Immature natural killer cell (primary cell): ENCODE results near the gene SMIM3. TPM values are rescaled to one million over a fixed set of nuclear protein-coding genes. Genes with fewer than 3 reads are reported as not detected.
"Not testable (repeated sequence)": the region's sequence is repeated elsewhere in the genome, so short reads cannot be mapped to it uniquely, and the experiment has no call there.

Experiments
- DNase-seq, 3 donors: peaks; one replicate each; pipeline ENCODE4 v3.0.0; 2022; ENCODE audit warnings: mixed read lengths in 1 of 3
- H3K27ac Mint-ChIP-seq, 6 donors: one replicate each; pipeline ENCODE4 v1.8.0; 2020; ENCODE audit warnings: mixed read lengths in 6 of 6, mild to moderate bottlenecking in 5 of 6, inconsistent platforms in 4 of 6, moderate library complexity in 3 of 6
- H3K27me3 Mint-ChIP-seq, 3 donors: one replicate each; pipeline ENCODE4 v1.8.0; 2020 to 2021; ENCODE audit warnings: low read depth in 3 of 3, mild to moderate bottlenecking in 3 of 3, mixed read lengths in 3 of 3, moderate library complexity in 3 of 3, inconsistent platforms in 1 of 3
- H3K36me3 Mint-ChIP-seq, 3 donors: one replicate each; pipeline ENCODE4 v1.8.0; 2020; ENCODE audit warnings: mixed read lengths in 3 of 3, inconsistent platforms in 2 of 3, mild to moderate bottlenecking in 2 of 3
- H3K4me1 Mint-ChIP-seq, 2 donors: one replicate each; pipeline ENCODE4 v1.8.0; 2020; ENCODE audit warnings: inconsistent platforms in 2 of 2, mild to moderate bottlenecking in 2 of 2, mixed read lengths in 2 of 2, moderate library complexity in 1 of 2
- H3K4me3 Mint-ChIP-seq, 5 donors: one replicate each; pipeline ENCODE4 v1.8.0; 2020; ENCODE audit warnings: mild to moderate bottlenecking in 5 of 5, mixed read lengths in 5 of 5, inconsistent platforms in 3 of 5, moderate library complexity in 3 of 5
- H3K9me3 Mint-ChIP-seq, 6 donors: one replicate each; pipeline ENCODE4 v1.8.0; 2020; ENCODE audit warnings: mild to moderate bottlenecking in 6 of 6, mixed read lengths in 6 of 6, inconsistent platforms in 4 of 6, moderate library complexity in 3 of 6
- polyA plus RNA-seq, 3 donors: library from polyadenylated mRNA; unstranded; fragments of 300-500 nt; fragmentation: Illumina TruSeq; gene quantifications; one replicate each; pipeline ENCODE4 v1.2.3, GENCODE V29; 2021

The SMIM3 gene, protein sequence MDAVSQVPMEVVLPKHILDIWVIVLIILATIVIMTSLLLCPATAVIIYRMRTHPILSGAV
- polyA plus RNA-seq = 10 to 100 TPM; 20.1 to 32.6 (median 21.7) TPM

- H3K36me3 Mint-ChIP-seq = no peaks in the 10 kb centered on the region
- peaks cover 3 to 5% (median 4%) of the 10 kb centered on the region in 3 donors for H3K27me3 Mint-ChIP-seq
- H3K9me3 Mint-ChIP-seq = no peaks in the 10 kb centered on the region
- H3K4me3 Mint-ChIP-seq = peak within 1 kb of the TSS; percentile 91 to 98 (median 97)
- DNase-seq = peak; percentile 49 to 59 (median 53)
- H3K27ac Mint-ChIP-seq = peak within 1 kb of the TSS; percentile 77 to 94 (median 88)
- peaks cover 56 to 57% of the 10 kb centered on the region in 2 donors for H3K4me1 Mint-ChIP-seq
Observed at GRCh38 chr5:150778517-150779396, at the start of gene SMIM3. Gene SMIM3 (plus strand): TSS chr5:150778757. CDS start chr5:150795441, 16,684 bp downstream.

DNA sequence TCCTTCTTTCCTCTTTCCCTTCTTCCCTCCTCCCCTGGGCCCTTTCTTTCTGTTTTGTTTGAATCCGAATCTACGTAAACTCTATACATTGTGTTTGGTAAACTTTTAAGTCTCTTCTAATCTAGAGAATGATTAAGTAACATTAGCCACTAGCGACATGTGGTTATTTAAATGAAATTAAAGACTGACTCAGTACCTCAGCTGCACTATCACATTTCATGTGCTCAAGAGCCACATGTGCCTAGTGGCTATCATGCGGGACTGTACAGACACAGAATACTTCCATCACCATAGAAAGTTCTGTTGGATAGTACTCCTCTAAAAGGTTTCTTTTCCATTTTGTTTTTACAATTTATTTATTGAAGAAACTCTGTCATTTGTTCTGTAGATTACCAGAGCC is 48.7 kb upstream of the SMIM3 start:
- Mint-ChIP-seq H3K4me3 (no peak overlapping the region), H3K27ac (no peak overlapping the region)

DNA sequence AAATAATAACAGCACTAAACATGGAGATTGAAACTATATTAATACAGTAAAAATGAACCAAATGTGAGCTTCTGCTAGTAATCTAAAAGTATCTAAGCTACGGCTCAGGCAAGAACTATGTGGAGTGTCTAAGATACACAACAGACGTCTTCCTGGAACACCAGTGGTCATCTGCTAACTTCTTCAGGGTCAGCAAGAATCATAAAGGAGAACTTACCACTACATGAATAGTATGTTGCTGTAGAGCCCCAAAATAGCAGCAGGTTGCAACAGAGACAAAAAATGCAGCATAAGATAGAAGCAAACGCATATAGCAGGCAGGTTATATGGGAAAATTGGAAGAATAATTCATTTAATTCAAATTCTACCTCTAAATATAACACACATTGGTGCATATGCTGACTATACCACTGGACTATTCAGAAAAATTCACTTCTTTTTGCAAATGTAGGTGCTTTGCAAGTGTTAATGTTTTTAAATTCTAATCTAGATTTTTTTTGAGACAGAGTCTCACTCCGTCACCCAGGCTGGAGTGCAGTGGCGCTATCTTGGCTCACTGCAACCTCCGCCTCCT is 46.8 kb upstream of the SMIM3 start:
- Mint-ChIP-seq H3K36me3 (peaks cover 41 to 70% (median 58%) of the 10 kb centered on the region in 3 donors), H3K9me3 (peaks cover 0 to 4% (median under 1%) of the 10 kb centered on the region in 6 donors), H3K27me3 (peaks cover 0 to 2% (median 1%) of the 10 kb centered on the region in 3 donors)

More for the DNA sequence above, 48.7 kb upstream of the SMIM3 start:
- H3K36me3 Mint-ChIP-seq = peaks cover 24 to 54% (median 51%) of the 10 kb centered on the region in 3 donors
- H3K27me3 Mint-ChIP-seq = peaks cover 0 to 2% (median 1%) of the 10 kb centered on the region in 3 donors
- no peak for DNase-seq
- no peaks in the 10 kb centered on the region for H3K9me3 Mint-ChIP-seq
- peaks cover 6 to 16% of the 10 kb centered on the region in 2 donors for H3K4me1 Mint-ChIP-seq

DNA sequence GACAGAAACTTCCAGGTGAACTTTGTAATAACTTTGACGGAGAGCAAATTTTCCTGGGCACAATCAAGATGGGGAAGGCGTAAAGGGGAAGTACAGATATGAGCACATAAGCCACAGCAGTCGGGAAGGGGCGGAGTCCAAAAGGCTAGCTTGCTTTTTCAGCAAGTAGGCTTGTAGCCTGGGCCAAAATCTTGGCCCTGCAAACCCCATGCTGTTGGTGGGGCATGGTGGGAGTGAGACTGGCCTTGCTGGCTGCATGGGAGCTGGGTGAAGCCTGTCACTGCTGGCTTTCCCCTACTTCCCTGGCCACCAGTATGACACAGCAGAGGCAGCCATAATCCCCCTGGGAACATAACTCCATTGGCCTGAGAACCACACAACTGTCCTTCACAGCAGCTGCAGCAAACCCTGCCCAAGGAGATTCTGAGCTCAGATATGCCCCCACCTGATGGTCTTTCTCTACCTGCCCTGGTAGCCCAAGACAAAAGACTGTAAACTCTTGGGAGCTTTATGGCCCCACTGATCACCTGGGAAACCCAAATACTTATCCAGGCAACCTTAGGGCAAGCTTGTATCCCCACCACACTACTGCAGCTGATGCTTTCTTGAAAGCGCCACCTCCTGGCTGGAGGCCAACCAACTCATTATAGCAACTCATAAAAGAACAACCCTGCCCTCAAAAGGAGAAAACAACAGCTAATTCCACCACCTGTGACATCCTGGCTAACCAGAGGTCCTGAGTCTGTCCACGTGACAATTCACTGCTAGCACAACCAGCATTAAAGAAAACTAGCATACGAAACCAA is 43.8 kb upstream of the SMIM3 start:
- peaks cover 35 to 64% of the 10 kb centered on the region in 2 donors for H3K4me1 Mint-ChIP-seq
- peaks cover 48 to 66% (median 57%) of the 10 kb centered on the region in 3 donors for H3K36me3 Mint-ChIP-seq
- H3K27ac Mint-ChIP-seq = peak overlapping the region in 2 of 6 donors; percentile 60 to 72
- peaks cover 0 to 1% (median 0%) of the 10 kb centered on the region in 3 donors for H3K27me3 Mint-ChIP-seq
- no peak for DNase-seq
- H3K4me3 Mint-ChIP-seq = no peak overlapping the region
- H3K9me3 Mint-ChIP-seq = peaks cover 0 to 4% (median under 1%) of the 10 kb centered on the region in 6 donors

More for the DNA sequence above, 46.8 kb upstream of the SMIM3 start:
- peak overlapping the region in 1 of 6 donors; percentile 67 for H3K27ac Mint-ChIP-seq
- H3K4me3 Mint-ChIP-seq = no peak overlapping the region
- no peak for DNase-seq
- peaks cover 14 to 34% of the 10 kb centered on the region in 2 donors for H3K4me1 Mint-ChIP-seq

- H3K4me3 Mint-ChIP-seq = no peak overlapping the region
- H3K36me3 Mint-ChIP-seq = peaks cover 33 to 53% (median 34%) of the 10 kb centered on the region in 3 donors
- H3K27ac Mint-ChIP-seq = no peak overlapping the region
- peaks cover 0 to 4% (median under 1%) of the 10 kb centered on the region in 6 donors for H3K9me3 Mint-ChIP-seq
- H3K4me1 Mint-ChIP-seq = peaks cover 52 to 84% of the 10 kb centered on the region in 2 donors
- peaks cover 0 to 2% (median 0%) of the 10 kb centered on the region in 3 donors for H3K27me3 Mint-ChIP-seq
- no peak for DNase-seq
Observed at GRCh38 chr5:150738862-150739261, 39.7 kb upstream of the SMIM3 start.

DNA sequence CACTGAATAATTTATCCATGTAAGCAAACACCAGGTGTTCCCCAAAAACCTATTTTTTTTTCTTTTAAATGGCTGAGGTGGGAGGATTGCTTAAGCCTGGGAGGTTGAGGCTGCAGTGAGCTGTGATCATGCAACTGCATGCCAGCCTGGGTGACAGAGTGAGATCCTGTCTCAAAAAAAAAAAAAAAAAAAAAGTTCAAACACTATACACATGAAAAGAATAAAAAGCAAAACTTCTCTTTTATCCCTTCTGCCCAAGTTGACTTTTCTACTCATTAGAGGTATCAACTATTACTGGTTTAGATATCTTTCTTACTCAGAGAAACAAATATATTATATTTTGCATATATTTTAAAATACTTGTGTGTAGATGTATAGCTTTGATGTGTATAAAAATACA is 37.6 kb upstream of the SMIM3 start:
- Mint-ChIP-seq H3K27me3 (peaks cover 0 to 2% (median 0%) of the 10 kb centered on the region in 3 donors), H3K4me3 (no peak overlapping the region), H3K27ac (no peak overlapping the region), H3K4me1 (peaks cover 50 to 84% of the 10 kb centered on the region in 2 donors), H3K36me3 (peaks cover 18 to 36% (median 20%) of the 10 kb centered on the region in 3 donors), H3K9me3 (peaks cover 0 to 3% (median under 1%) of the 10 kb centered on the region in 6 donors)
- no peak for DNase-seq

DNA sequence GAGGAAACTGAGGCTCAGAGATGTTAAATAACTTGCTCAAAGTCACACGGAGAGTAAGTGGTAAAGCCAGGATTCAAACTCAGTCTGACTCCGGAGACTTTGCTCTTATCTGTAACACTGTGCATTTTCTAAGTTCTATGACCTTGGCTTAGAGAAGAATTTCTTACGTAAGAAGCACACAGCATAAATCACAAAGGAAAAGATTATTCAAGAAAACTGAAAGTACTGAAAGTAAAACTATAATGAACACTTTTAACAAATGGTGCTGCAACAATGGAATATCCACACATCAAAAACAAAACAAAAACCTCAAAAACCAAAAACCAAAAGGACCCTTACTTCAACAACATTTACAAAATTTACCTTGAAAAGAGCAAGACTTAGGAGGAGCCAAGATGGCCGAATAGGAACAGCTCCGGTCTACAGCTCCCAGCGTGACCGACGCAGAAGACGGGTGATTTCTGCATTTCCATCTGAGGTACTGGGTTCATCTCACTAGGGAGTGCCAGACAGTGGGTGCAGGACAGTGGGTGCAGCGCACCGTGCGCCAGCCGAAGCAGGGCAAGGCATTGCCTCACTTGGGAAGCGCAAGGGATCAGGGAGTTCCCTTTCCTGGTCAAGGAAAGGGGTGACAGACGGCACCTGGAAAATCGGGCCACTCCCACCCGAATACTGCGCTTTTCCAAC is 36.0 kb upstream of the SMIM3 start:
- not testable (repeated sequence) for DNase-seq, H3K27me3 Mint-ChIP-seq, H3K9me3 Mint-ChIP-seq
- H3K4me1 Mint-ChIP-seq = peaks cover 46 to 76% of the 10 kb centered on the region in 2 donors
- peaks cover 3 to 21% (median 7%) of the 10 kb centered on the region in 3 donors for H3K36me3 Mint-ChIP-seq
- H3K27ac Mint-ChIP-seq = peak overlapping the region in 5 of 6 donors; percentile 25 to 79 (median 54)
- H3K4me3 Mint-ChIP-seq = peak overlapping the region in 1 of 5 donors; percentile 34

- peaks cover 0 to 20% (median 4%) of the 10 kb centered on the region in 3 donors for H3K36me3 Mint-ChIP-seq
- not testable (repeated sequence) for DNase-seq, H3K4me3 Mint-ChIP-seq, H3K27me3 Mint-ChIP-seq, H3K27ac Mint-ChIP-seq, H3K9me3 Mint-ChIP-seq
- peaks cover 43 to 71% of the 10 kb centered on the region in 2 donors for H3K4me1 Mint-ChIP-seq
Observed at GRCh38 chr5:150743142-150743488, 35.4 kb upstream of the SMIM3 start.

DNA sequence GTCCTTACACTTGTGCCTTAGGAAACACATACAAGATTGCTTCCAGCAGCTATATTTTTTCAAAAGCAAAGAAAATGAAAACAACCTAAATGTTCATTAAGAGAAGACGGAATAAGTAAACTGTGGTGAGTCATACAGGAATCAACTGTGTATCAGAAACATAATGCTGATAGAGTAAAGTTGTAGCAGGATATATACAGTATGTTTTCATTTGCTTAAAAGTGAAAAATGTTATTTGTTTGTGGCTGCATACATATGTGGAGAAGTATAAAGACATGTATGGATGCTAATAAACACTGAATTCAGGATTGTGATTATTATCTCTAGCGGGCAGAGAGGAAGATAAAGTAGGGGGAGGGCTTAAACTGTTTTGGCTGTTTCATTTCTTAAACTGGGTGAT is 28.1 kb upstream of the SMIM3 start:
- no peaks in the 10 kb centered on the region for H3K27me3 Mint-ChIP-seq
- H3K4me1 Mint-ChIP-seq = peaks cover 35 to 63% of the 10 kb centered on the region in 2 donors
- no peak for DNase-seq
- H3K4me3 Mint-ChIP-seq = no peak overlapping the region
- peaks cover 9 to 35% (median 25%) of the 10 kb centered on the region in 3 donors for H3K36me3 Mint-ChIP-seq
- peak overlapping the region in 1 of 6 donors; percentile 37 for H3K27ac Mint-ChIP-seq
- no peaks in the 10 kb centered on the region for H3K9me3 Mint-ChIP-seq

- peaks cover 12 to 38% (median 28%) of the 10 kb centered on the region in 3 donors for H3K36me3 Mint-ChIP-seq
- H3K4me1 Mint-ChIP-seq = peaks cover 33 to 60% of the 10 kb centered on the region in 2 donors
- H3K27me3 Mint-ChIP-seq = peaks cover 0 to 2% (median 0%) of the 10 kb centered on the region in 3 donors
- H3K9me3 Mint-ChIP-seq = no peaks in the 10 kb centered on the region
- no peak for DNase-seq
- H3K4me3 Mint-ChIP-seq = no peak overlapping the region
- H3K27ac Mint-ChIP-seq = peak overlapping the region in 4 of 6 donors; percentile 22 to 62 (median 40)
Observed at GRCh38 chr5:150751096-150751891, 27.3 kb upstream of the SMIM3 start.

DNA sequence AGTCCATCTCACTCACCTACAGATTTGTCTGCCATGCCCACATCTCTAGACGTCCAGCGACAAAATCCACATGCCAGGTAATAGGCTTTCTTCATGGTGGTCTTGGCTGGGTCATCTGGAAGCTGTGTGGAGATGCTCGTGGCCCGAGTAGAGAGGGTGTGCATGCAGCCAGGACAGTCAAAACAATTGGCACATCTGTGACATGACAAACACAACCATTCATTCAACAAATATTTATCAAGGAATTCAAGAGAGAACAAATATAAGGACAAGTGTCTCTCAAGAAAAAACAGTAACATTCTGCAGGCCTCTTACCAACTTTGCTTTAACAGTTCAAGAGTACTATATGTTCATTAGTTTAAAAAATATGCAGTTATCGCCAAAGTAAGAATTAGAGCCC is 25.1 kb upstream of the SMIM3 start:
- Mint-ChIP-seq H3K4me1 (peaks cover 36 to 54% of the 10 kb centered on the region in 2 donors), H3K27me3 (peaks cover 0 to 2% (median 0%) of the 10 kb centered on the region in 3 donors), H3K4me3 (no peak overlapping the region), H3K9me3 (no peaks in the 10 kb centered on the region), H3K36me3 (peaks cover 12 to 41% (median 28%) of the 10 kb centered on the region in 3 donors), H3K27ac (peak overlapping the region in 2 of 6 donors; percentile 6 to 51)
- no peak for DNase-seq

DNA sequence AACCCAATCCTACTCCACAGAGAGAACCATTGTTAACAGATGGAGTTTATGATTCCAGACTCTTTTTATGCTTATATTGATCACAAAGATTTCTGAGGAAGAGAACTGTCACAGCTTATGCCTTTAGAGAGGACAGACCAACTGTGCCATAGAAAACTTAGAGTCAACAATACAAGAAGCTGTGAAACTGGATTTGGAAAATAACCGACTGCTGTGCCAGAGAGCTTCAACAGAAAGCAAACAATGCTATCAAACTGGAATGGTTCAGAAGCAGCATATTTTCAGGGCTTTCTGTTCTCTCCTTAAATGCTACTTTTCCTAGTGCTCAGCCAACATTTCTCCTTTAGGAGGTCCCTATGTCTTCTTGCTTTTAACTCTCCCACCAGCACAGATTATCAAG is 24.7 kb upstream of the SMIM3 start:
- peak overlapping the region in 1 of 6 donors; percentile 51 for H3K27ac Mint-ChIP-seq
- peaks cover 12 to 40% (median 28%) of the 10 kb centered on the region in 3 donors for H3K36me3 Mint-ChIP-seq
- DNase-seq = no peak
- H3K4me3 Mint-ChIP-seq = no peak overlapping the region
- H3K27me3 Mint-ChIP-seq = peaks cover 0 to 2% (median 0%) of the 10 kb centered on the region in 3 donors
- no peaks in the 10 kb centered on the region for H3K9me3 Mint-ChIP-seq
- peaks cover 36 to 51% of the 10 kb centered on the region in 2 donors for H3K4me1 Mint-ChIP-seq
